Measurements from ENCODE around the gene SH3BP5L. TPM values are rescaled to one million over a fixed set of nuclear protein-coding genes. Genes with fewer than 3 reads are reported as not detected.
"Not testable (repeated sequence)": the region's sequence is repeated elsewhere in the genome, so short reads cannot be mapped to it uniquely, and the experiment has no call there.

Gene SH3BP5L
- total RNA-seq, 3 donors from 2014 or later = 27.2 to 31.0 (median 29.3) TPM

DNA sequence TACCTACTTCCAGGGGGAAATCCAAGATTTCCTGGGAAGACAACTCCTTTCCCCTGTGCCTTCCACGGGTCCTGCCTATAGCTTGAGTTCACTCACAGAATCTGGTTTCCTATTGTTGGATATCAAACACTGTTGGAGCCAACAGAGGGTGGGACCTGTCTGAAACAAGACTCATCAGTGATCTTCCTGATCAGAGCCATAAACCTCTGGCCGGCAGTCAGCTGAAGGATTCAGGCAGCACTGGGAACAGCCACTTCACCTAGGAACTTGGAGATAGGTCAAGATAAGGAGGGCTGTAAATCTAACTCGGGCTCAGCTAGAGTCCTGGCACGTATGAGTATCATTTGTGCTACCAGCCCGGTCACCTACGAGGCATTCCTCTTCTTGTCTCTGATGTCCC is 23.3 kb downstream of the SH3BP5L start:
- DNase-seq = peak in 2 of 3 donors; percentile 68 to 76

DNA sequence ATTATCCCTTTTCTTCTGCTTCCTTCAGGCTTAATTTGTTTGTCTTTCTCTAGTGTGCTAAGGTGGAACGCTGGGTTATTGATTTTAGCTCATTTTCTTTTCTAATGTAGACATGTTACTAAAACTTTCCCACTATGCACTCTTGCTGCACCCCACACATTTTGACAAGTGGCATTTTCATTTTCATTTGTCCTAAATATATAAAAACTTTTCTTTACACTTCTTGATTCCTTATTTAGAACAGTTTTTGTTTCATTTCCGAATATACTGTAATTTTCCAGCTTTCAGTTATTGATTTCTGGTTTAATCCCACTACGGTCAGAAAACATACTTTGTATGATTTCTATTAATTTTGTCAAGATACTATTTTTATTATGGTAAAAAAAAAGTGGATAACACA is 25.3 kb downstream of the SH3BP5L start:
- Histone ChIP-seq H3K4me3 (no peak overlapping the region), H3K36me3 (ENCODE audit: low read depth) (no peaks in the 10 kb centered on the region), H3K9me3 (no peaks in the 10 kb centered on the region), H3K4me1 (ENCODE audit: low read depth) (peaks cover 17% of the 10 kb centered on the region)
- TF ChIP-seq, protein P1, sequence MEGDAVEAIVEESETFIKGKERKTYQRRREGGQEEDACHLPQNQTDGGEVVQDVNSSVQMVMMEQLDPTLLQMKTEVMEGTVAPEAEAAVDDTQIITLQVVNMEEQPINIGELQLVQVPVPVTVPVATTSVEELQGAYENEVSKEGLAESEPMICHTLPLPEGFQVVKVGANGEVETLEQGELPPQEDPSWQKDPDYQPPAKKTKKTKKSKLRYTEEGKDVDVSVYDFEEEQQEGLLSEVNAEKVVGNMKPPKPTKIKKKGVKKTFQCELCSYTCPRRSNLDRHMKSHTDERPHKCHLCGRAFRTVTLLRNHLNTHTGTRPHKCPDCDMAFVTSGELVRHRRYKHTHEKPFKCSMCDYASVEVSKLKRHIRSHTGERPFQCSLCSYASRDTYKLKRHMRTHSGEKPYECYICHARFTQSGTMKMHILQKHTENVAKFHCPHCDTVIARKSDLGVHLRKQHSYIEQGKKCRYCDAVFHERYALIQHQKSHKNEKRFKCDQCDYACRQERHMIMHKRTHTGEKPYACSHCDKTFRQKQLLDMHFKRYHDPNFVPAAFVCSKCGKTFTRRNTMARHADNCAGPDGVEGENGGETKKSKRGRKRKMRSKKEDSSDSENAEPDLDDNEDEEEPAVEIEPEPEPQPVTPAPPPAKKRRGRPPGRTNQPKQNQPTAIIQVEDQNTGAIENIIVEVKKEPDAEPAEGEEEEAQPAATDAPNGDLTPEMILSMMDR (IDR thresholded peaks at IDR 0.05) = no peak
- ATAC-seq (no peak), DNase-seq (no peak)
- intact Hi-C loops (cut with DNase I, micrococcal nuclease) = no loop called here

More for the DNA sequence above, 23.3 kb downstream of the SH3BP5L start:
- ATAC-seq = peak; percentile 77
- no peaks in the 10 kb centered on the region for H3K36me3 ChIP-seq (ENCODE audit: low read depth)
- intact Hi-C loops (cut with DNase I, micrococcal nuclease) = no loop called here
- H3K9me3 ChIP-seq = no peaks in the 10 kb centered on the region
- peaks cover 31% of the 10 kb centered on the region for H3K4me1 ChIP-seq (ENCODE audit: low read depth)
- TF ChIP-seq, protein P1 (IDR thresholded peaks at IDR 0.05) = no peak
- H3K4me3 ChIP-seq = no peak overlapping the region

- no peak for DNase-seq
- ATAC-seq = peak; percentile 48
Observed at GRCh38 chr1:248798791-248799190, 26.9 kb downstream of the SH3BP5L start.

DNA sequence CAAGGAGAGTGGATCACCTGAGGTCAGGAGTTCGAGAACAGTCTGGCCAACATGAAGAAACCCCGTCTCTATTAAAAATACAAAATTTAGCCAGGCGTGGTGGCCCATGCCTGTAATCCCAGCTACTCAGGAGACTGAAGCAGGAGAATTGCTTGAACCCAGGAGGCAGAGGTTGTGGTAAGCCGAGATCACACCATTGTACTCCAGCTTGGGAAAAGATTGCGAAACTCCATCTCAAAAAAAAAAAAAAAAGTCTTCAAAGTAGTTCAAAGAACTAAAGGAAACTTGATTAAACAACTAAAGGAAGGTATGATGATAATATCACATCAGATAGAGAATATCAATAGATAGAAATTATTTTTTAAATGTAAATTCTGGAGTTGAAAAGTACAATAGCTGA is 31.1 kb downstream of the SH3BP5L start:
- DNase-seq; ATAC-seq; intact Hi-C loops (cut with DNase I, micrococcal nuclease); H3K4me1 ChIP-seq (ENCODE audit: low read depth); H3K36me3 ChIP-seq (ENCODE audit: low read depth); H3K9me3 ChIP-seq; H3K4me3 ChIP-seq: not testable (repeated sequence)

More at GRCh38 chr1:248798791-248799190, 26.9 kb downstream of the SH3BP5L start:
- Histone ChIP-seq H3K36me3 (ENCODE audit: low read depth) (no peaks in the 10 kb centered on the region), H3K4me3 (no peak overlapping the region), H3K4me1 (ENCODE audit: low read depth) (peaks cover 1% of the 10 kb centered on the region), H3K9me3 (no peaks in the 10 kb centered on the region)
- intact Hi-C loops (cut with DNase I, micrococcal nuclease) = no loop called here
- TF ChIP-seq, protein P1 (IDR thresholded peaks at IDR 0.05) = no peak

DNA sequence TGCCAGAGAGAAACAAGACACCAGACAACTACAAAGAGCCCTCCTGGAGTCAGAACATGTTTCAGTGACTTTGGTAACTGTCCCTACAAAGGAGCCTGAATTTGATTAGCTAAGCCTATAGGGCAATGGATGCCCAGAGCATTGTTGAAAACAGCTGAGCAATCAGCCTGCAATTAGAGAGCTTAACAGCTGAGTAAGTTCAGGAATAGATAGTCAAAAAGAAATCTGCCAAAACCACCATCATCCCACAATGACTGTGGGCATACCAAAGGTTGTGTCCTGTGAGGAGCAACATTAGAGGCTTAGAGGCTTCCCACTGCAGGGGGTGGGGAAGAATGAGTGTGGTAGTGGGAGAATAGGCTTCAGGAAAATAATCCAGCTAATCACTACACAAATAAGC is 32.1 kb downstream of the SH3BP5L start:
- DNase-seq = no peak
- ATAC-seq = no peak
- TF ChIP-seq, protein P1 (IDR thresholded peaks at IDR 0.05) = no peak
- Histone ChIP-seq H3K36me3 (ENCODE audit: low read depth) (no peaks in the 10 kb centered on the region), H3K4me1 (ENCODE audit: low read depth) (peaks cover 6% of the 10 kb centered on the region), H3K9me3 (no peaks in the 10 kb centered on the region), H3K4me3 (no peak overlapping the region)
- intact Hi-C loops (cut with DNase I, micrococcal nuclease) = no loop called here

GRCh38 chr1:248792342-248792741 is 33.4 kb downstream of the SH3BP5L start:
- Histone ChIP-seq H3K36me3 (ENCODE audit: low read depth) (no peaks in the 10 kb centered on the region), H3K4me1 (ENCODE audit: low read depth) (peaks cover 11% of the 10 kb centered on the region), H3K9me3 (no peaks in the 10 kb centered on the region), H3K4me3 (no peak overlapping the region)
- TF ChIP-seq, protein P1 (IDR thresholded peaks at IDR 0.05) = no peak
- ATAC-seq (no peak), DNase-seq (no peak)
- intact Hi-C loops (cut with DNase I, micrococcal nuclease) = no loop called here
